ENCODE measurements around the gene FAM24A.

- TF ChIP-seq EZH2 (IDR thresholded peaks at IDR 0.05) (no peak), POLR2AphosphoS5 (IDR thresholded peaks at IDR 0.05; ENCODE audit: borderline replicate concordance, low read depth, low read length) (no peak)
These were observed 5.3 kb downstream of the FAM24A start for GRCh38 chr10:122915700-122916099.
